ENCODE measurements around the gene TMED6. TPM values are rescaled to one million over a fixed set of nuclear protein-coding genes. Genes with fewer than 3 reads are reported as not detected.

TMED6 gene
- total and polyA plus RNA-seq, 2 of the 8 experiments (the other 6 are each of a cell fraction or from before 2014, with no cell fraction given), result not detected

DNA sequence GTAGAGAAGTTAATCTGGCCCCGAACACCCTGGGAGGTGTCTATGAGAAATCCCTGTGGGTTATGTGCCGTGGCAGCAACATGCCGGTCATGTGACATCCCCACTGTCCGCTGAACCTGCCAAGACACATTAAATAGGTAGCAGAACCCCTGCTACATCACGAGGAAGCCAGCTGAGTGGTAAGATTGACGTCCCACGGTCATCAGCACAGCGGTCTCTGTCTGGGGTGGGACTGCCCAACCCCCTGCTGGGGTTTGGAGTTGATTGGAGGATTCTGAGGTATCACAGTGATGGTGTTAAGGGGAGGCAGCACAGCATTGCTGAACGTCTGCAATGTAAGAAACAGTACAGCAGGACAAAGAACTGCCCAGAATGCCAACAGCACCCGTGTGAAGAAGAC lies 2.0 kb downstream of the TMED6 start (continued):
- TF ChIP-seq, protein P1, sequence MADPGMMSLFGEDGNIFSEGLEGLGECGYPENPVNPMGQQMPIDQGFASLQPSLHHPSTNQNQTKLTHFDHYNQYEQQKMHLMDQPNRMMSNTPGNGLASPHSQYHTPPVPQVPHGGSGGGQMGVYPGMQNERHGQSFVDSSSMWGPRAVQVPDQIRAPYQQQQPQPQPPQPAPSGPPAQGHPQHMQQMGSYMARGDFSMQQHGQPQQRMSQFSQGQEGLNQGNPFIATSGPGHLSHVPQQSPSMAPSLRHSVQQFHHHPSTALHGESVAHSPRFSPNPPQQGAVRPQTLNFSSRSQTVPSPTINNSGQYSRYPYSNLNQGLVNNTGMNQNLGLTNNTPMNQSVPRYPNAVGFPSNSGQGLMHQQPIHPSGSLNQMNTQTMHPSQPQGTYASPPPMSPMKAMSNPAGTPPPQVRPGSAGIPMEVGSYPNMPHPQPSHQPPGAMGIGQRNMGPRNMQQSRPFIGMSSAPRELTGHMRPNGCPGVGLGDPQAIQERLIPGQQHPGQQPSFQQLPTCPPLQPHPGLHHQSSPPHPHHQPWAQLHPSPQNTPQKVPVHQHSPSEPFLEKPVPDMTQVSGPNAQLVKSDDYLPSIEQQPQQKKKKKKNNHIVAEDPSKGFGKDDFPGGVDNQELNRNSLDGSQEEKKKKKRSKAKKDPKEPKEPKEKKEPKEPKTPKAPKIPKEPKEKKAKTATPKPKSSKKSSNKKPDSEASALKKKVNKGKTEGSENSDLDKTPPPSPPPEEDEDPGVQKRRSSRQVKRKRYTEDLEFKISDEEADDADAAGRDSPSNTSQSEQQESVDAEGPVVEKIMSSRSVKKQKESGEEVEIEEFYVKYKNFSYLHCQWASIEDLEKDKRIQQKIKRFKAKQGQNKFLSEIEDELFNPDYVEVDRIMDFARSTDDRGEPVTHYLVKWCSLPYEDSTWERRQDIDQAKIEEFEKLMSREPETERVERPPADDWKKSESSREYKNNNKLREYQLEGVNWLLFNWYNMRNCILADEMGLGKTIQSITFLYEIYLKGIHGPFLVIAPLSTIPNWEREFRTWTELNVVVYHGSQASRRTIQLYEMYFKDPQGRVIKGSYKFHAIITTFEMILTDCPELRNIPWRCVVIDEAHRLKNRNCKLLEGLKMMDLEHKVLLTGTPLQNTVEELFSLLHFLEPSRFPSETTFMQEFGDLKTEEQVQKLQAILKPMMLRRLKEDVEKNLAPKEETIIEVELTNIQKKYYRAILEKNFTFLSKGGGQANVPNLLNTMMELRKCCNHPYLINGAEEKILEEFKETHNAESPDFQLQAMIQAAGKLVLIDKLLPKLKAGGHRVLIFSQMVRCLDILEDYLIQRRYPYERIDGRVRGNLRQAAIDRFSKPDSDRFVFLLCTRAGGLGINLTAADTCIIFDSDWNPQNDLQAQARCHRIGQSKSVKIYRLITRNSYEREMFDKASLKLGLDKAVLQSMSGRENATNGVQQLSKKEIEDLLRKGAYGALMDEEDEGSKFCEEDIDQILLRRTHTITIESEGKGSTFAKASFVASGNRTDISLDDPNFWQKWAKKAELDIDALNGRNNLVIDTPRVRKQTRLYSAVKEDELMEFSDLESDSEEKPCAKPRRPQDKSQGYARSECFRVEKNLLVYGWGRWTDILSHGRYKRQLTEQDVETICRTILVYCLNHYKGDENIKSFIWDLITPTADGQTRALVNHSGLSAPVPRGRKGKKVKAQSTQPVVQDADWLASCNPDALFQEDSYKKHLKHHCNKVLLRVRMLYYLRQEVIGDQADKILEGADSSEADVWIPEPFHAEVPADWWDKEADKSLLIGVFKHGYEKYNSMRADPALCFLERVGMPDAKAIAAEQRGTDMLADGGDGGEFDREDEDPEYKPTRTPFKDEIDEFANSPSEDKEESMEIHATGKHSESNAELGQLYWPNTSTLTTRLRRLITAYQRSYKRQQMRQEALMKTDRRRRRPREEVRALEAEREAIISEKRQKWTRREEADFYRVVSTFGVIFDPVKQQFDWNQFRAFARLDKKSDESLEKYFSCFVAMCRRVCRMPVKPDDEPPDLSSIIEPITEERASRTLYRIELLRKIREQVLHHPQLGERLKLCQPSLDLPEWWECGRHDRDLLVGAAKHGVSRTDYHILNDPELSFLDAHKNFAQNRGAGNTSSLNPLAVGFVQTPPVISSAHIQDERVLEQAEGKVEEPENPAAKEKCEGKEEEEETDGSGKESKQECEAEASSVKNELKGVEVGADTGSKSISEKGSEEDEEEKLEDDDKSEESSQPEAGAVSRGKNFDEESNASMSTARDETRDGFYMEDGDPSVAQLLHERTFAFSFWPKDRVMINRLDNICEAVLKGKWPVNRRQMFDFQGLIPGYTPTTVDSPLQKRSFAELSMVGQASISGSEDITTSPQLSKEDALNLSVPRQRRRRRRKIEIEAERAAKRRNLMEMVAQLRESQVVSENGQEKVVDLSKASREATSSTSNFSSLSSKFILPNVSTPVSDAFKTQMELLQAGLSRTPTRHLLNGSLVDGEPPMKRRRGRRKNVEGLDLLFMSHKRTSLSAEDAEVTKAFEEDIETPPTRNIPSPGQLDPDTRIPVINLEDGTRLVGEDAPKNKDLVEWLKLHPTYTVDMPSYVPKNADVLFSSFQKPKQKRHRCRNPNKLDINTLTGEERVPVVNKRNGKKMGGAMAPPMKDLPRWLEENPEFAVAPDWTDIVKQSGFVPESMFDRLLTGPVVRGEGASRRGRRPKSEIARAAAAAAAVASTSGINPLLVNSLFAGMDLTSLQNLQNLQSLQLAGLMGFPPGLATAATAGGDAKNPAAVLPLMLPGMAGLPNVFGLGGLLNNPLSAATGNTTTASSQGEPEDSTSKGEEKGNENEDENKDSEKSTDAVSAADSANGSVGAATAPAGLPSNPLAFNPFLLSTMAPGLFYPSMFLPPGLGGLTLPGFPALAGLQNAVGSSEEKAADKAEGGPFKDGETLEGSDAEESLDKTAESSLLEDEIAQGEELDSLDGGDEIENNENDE (IDR thresholded peaks at IDR 0.05; ENCODE audit: insufficient replicate concordance, low read length), result no peak
- TF ChIP-seq CBX5 (IDR thresholded peaks at IDR 0.05; ENCODE audit: low read depth, low read length) (no peak), E2F6 (IDR thresholded peaks at IDR 0.05) (no peak), EZH2 (IDR thresholded peaks at IDR 0.05; ENCODE audit: low read depth, low read length, severe bottlenecking) (no peak), RXRA (IDR thresholded peaks at IDR 0.05; ENCODE audit: insufficient read depth, low read depth, low read length) (no peak), CBX8 (IDR thresholded peaks at IDR 0.05; ENCODE audit: borderline replicate concordance, low read depth, low read length) (no peak), JUN (IDR thresholded peaks at IDR 0.05; ENCODE audit: low read depth, low read length) (no peak), RFX5 (IDR thresholded peaks at IDR 0.05; ENCODE audit: borderline replicate concordance, low read depth, low read length) (no peak), ASH2L (IDR thresholded peaks at IDR 0.05; ENCODE audit: low read length) (no peak), SUZ12 (IDR thresholded peaks at IDR 0.05; ENCODE audit: low read length) (no peak), GABPA (IDR thresholded peaks at IDR 0.05; ENCODE audit: borderline replicate concordance, insufficient read depth, low read length) (no peak)
